Tibial nerve (tissue), 4 donors: Measurements from ENCODE around the gene GRPEL1.

Experiments used
- CTCF ChIP-seq, 5 experiments: fragments of 200-600 bp in 3 of 5; fragments of 450-650 bp in 2 of 5; sonication (generic) in 3 of 5; IDR thresholded peaks; one replicate each; pipeline ENCODE4 v1.5.1; 2016 to 2019; ENCODE audit warnings: antibody characterized with exemption in 5 of 5, mild to moderate bottlenecking in 3 of 5, moderate library complexity in 2 of 5
- EP300 ChIP-seq, 2 donors: sonication (generic); formaldehyde crosslinking; IDR thresholded peaks; one replicate each; pipeline ENCODE4 v1.6.1; 2017; ENCODE audit warnings: antibody characterized with exemption in 2 of 2, mild to moderate bottlenecking in 1 of 2
- POLR2A ChIP-seq, 2 donors: fragments of 450-650 bp; IDR thresholded peaks; one replicate each; pipeline ENCODE4 v1.6.1; 2017; ENCODE audit warnings: antibody characterized with exemption in 2 of 2, mild to moderate bottlenecking in 2 of 2, moderate library complexity in 2 of 2

GRCh38 chr4:7029921-7030320 lies 37.9 kb downstream of the GRPEL1 start:
- TF ChIP-seq POLR2A (IDR thresholded peaks at IDR 0.05) (no peak), CTCF (IDR thresholded peaks at IDR 0.05) (no peak), EP300 (IDR thresholded peaks at IDR 0.05) (no peak)
